ENCODE measurements around the gene HOPX.
"Not testable (repeated sequence)": the region's sequence is repeated elsewhere in the genome, so short reads cannot be mapped to it uniquely, and the experiment has no call there.

HOPX gene

DNA sequence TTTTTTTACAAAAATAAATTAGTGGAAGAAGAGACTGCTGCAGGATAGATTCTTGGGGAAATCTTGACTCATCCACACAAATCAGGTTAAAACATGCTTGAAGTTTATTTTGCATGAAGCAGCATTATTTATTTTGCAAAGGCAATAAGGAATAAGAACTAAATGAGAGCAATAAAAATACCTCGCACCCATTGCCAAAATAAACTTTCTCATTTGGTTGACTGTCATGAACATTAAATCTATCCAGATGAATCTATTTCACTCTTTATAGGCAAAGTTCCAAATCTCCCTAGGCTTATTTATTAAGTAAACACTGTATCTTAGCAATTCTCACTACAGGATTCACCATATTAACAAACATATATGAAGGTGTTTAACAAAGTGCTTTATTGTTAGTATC lies 58.9 kb downstream of the HOPX start:
- no peak for DNase-seq

DNA sequence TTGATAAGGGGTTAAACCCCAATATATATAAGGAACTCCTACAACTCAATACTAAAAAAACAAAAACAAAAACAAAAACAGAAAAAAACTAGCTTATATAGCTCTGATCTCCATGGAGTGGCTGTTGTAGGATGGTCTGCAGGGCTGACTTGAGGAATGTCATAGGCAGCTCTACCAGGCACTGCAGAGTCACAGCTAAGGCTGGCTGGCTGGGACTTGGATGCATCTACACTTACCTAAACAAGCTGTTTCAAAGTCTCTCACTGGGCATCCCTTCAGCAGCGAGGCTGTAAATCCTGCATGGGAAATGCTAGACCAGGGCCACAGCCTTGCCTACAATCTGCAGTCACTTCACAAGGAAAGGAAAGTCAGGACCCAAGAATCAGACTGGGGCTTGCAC lies 61.3 kb downstream of the HOPX start:
- DNase-seq, result no peak

DNA sequence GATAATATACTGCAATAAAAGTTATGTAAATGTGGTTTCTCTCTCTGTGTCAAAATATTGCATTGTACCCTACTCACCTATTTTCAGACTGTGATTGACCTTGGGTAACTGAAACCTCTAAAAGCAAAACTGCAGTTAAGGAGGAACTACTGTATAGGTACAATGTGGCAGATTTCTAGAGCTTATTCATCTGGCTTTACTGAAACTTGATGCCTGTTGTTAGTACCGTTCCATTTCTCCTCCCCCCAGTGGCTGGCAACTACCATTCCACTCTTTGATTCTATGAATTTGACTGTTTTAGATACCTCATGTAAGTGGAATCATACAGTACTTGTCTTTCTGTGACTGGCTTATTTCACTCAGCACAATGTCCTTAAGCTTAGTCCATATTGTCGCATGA lies 61.9 kb downstream of the HOPX start:
- DNase-seq, result no peak

DNA sequence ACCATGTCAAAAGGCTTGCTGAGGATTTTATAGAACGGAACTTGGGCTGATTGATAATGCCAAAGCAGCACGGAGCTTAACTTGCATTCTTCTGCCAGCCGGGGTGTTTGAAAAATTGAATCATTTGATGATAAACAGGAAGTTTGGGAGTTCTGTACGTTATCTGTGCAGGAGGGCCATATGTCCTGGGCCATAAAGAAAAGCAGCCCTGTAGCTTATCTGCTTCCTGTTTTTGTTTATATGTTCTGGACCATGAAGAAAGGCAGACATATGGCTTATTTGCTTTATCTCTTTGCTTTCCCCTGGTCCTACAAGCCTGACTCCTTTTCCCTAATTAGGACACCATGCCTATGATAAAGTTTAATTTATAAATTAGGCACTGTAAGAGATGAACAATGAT lies 62.4 kb downstream of the HOPX start:
- no peak for DNase-seq

DNA sequence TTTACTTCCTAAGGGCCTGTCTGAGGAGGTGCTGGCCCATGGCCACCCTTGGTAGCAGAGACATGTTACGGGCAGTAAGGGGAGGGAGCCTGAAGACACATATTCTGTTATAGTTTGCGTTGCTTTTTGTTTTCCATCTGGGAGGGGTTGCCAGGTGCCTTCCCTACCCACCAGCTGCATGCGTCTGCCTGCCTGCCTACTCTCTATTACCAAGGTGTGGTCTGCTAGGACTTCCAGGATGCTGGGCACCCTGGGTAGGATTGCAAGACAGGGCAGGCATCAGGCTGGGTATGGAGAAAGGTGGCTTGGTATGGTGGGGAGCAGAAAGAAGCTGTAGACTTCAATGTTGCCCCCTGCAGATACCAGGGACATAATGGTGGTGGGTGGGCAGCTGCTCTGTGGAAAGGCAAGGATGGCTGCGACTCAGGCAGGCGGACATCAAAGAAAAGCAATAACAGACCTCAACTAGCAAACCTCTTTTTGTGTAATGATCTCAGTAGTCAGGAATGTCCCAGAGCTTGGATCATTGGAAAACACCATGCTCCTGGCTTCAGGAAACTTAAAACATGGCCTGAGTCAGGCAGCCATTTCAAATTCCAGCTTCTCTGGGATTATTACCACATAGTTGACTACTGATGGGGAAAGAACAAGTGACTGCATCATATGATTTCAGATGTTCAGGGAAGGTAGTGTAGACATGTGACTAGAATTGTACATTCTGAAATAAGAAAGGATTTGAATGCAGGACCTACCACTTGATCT lies 67.8 kb downstream of the HOPX start:
- no peak for DNase-seq

DNA sequence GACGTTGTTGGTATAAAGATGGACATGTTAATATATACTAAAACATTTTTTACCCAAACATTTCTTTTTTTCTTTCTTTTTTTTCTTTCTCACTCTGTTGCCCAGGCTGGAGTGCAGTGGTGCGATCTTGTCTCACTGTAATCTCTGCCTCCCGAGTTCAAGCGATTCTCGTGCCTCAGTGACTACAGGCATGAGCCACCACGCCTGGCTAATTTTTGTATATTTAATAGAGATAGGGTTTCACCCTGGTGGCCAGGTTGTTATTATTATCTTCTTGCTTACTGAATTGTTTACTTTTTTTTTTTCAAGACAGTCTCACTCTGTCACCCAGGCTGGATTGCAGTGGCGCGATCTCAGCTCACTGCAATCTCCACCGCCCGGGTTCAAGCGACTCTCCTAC lies 68.8 kb downstream of the HOPX start:
- no peak for DNase-seq

DNA sequence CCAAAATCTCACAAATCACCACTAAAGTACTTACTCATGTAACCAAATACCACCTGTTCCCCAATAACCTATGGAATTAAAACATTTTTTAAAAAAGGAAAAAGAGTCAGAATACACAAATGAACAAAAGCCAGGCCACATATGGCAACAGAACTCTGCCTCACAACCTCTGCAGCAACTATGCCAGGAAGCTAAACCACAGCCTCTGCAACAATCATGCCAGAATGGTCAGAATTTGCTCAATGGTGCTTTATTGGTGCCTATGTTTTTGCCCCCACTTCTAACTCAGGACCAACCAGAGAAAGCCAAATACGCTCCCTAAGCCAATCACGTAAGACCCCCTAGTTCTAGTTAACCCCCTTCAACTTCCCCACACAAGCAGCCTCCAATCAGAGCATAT lies 69.6 kb downstream of the HOPX start:
- no peak for DNase-seq

DNA sequence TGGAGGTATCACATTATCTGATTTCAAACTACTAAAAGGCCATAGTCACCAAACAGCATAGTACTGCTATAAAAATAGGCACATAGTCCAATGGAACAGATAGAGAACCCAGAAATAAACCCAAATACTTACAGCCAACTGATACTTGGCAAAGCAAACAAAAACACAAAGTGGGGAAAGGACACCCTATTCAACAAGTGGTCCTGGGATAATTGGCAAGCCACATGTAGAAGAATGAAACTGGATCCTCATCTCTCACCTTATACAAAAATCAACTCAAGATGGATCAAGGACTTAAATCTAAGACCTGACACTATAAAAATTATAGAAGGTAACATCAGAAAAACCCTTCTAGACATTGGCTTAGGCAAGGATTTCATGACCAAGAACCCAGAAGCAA lies 70.9 kb downstream of the HOPX start:
- not testable (repeated sequence) for DNase-seq

DNA sequence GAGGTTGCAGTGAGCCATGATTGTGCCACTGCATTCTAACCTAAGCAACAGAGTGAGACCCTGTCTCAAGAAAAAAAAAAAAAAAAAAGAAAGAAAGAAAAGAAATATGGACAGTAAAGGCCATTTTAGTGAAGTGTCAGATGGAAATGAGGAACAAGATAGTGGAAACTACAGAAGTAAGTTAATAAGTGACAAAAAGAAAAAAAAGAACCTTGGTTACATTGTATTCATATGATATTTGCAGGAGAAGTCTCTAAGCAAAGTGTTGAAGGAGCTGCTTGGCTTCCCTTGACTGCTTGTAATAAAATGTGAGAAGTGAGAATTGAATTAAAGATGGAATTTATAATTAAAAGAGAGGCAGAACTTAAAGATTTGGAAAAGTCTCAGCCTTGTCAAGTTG lies 73.2 kb downstream of the HOPX start:
- DNase-seq, result no peak

DNA sequence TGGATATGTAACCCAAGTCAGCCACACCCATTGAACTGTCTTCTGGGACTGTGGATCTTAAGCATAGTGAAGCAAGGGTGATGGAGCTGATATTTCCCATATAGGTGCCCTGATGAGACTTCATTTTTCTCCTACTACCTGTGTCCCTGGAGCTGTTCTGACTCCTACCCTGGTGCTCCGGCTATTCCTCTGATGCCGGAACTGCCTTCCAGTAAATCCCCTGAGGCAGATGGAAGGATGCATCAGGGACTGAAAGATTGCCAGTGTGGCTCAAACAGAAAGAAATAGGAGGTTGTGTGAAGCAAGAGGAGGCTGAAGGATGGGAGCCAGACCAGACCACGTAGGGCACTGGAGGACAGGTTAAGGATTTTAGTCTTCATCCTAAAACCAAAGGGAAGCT lies 74.7 kb downstream of the HOPX start:
- DNase-seq, result no peak

DNA sequence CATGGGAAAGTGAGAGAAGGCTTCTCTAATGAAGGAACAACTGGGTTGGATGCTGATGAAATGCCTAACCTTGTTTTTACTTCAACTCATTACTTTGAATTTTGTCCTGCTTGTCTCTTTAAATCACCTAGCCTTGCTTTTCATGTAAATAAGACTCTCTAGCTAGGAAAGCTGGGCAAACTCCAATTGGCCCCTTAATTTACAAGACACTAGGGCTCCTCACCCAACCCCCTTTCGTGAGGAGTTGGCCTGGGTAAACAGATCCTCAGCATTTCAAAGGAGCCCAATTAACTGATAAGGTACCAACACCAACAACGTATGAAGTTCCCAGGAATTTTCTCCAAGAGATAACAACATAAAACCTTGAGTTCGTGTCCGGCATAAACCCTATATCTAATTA lies 75.6 kb downstream of the HOPX start:
- not testable (repeated sequence) for DNase-seq

DNA sequence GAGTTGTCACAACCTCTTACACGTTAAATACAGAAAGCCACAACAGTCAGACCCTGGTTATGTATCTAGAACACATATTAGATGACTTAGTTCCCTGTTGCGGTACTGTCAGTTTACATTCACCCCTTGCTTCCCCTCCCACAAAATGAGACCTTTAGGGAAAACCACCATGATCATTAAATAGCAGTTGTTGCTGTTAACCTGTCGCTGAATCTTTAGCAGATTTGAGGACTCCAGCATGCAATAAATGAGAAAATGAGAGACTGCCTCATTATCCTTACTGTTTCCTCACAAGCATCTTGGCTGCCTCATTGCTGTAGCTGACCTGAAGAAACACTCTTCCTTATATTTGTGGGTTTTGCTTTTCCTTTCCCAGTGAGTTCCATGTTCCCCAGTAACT lies 77.8 kb downstream of the HOPX start:
- DNase-seq, result no peak

Measured in NCI-H446 treated with DMSO at 0.1 percent for 48 hours (cell line).